Activated CD8-positive, alpha-beta memory T cell treated with anti-CD3 and anti-CD28 coated beads for 36 hours (primary cell): ENCODE results near the gene SLC7A7. TPM values are rescaled to one million over a fixed set of nuclear protein-coding genes. Genes with fewer than 3 reads are reported as not detected.
"Not testable (repeated sequence)": the region's sequence is repeated elsewhere in the genome, so short reads cannot be mapped to it uniquely, and the experiment has no call there.

ENCODE experiments used
- CTCF ChIA-PET: fragments of 350-600 bp; sonication (Branson Sonifier 250); formaldehyde crosslinking; loops from one replicate; lab custom pipeline; 2021; ENCODE audit warnings: antibody characterized with exemption; lab: Charles Lee
- POLR2A ChIA-PET: fragments of 350-600 bp; sonication (Branson Sonifier 250); formaldehyde crosslinking; loops from one replicate; lab custom pipeline; 2021; ENCODE audit warnings: antibody characterized with exemption; lab: Charles Lee
- total RNA-seq, 2 experiments: library from RNA; stranded (reverse); gene quantifications; one replicate each; pipeline ENCODE4 v1.2.3, GENCODE V29; 2021

SLC7A7 gene
- total RNA-seq, 2 experiments from 2014 or later, result 0.21 to 0.38 TPM

DNA sequence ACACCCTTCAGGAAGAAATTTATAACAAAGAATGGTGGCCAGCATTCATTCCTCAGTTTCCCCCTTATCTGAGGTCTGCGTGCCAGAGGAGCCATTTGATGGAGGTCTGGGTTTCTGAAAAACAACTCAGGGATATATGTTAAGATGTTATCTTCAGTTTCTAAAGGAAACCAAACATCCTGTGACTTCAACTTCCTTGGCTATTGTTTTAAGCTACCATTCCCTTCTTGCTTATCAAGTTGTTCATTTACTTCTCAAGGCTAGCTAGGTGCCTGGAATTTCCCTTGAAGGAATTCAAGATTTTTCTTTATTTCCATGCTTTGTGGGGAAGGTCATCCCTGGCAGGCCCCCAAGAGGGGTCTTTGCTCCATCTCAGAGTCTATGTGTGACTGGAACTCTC, 75.8 kb downstream of the SLC7A7 start:
- ChIA-PET CTCF (no interaction called here), POLR2A (no interaction called here)

DNA sequence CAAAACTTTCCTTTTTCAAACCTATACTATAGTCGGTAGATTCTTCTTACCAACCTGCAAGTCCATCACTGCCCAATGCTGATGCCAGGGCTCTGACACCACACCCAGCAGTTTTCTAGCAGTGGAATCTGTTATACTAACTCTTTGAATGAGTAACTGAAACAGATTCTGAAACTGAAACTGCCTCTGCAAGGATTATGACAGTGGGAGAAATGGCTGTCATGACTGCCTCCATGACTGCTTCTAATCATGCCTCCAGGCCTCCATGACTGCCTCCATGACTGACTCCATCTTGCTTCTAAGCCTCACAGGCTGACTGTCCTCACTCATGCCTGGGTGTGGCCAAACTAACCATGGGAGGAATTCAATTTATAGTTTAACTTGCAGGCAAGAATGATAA, 78.2 kb downstream of the SLC7A7 start:
- ChIA-PET CTCF (no interaction called here), POLR2A (no interaction called here)

DNA sequence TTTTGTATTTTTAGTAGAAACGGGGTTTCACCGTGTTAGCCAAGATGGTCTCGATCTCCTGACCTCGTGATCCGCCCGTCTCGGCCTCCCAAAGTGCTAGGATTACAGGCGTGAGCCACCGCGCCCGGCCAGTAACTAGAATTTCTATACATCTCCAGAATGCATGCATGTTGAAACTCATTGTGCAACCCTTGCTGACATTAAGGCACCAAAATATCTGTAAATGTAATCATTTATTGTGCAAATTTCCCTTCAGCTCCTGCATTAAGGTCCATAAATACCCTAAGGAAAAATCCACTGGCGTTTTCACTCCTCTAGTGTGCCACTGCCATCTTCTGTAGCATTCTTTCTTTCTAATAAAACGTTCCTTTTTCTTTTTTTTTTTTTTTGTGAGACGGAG, 78.9 kb downstream of the SLC7A7 start:
- CTCF ChIA-PET, result not testable (repeated sequence)

DNA sequence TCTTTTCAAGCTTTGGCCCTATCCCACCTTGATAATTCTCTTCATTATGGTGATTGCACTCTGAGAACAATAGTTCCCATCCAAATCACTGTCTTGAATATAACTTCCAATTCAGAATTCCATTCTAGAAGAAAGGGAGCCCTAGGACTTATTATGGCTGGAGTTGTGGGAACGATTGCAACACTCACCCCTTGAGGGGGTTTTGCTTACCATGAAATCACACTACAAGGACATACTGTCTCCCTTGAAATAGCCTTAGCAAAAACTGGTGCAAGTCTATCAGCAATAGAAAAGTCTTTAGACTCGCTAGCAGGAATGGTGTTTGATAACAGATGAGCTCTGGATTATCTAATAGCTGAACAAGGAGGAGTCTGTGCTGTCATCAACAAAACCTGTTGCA, 80.1 kb downstream of the SLC7A7 start:
- ChIA-PET POLR2A (no interaction called here), CTCF (interaction anchor here (0.6 kb wide), 1 partner anchor 179 kb away, joined by 3 read pairs; no protein-coding TSS in a partner anchor)

More for the DNA sequence above, 78.9 kb downstream of the SLC7A7 start:
- POLR2A ChIA-PET, result not testable (repeated sequence)

DNA sequence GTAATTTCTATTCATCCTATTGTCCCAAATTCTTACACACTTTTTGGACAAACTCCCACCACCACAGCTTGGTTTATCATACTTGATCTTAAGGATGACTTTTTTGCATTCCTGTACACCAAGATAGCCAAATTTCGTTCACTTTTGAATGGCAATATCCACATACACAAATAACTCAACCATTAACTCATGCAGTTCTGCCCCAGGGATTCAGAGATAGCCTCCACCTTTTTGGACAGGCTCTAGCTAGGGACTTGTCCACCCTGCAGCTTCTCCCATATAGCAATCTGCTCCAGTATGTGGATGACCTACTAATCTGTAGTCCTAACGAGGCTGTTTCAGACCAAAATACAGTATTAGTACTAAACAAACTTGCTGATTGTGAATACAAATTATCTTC, 81.4 kb downstream of the SLC7A7 start:
- POLR2A ChIA-PET, result no interaction called here
- CTCF ChIA-PET, result interaction anchor here (0.6 kb wide), 1 partner anchor 119 kb away, joined by 3 read pairs; no protein-coding TSS in a partner anchor

DNA sequence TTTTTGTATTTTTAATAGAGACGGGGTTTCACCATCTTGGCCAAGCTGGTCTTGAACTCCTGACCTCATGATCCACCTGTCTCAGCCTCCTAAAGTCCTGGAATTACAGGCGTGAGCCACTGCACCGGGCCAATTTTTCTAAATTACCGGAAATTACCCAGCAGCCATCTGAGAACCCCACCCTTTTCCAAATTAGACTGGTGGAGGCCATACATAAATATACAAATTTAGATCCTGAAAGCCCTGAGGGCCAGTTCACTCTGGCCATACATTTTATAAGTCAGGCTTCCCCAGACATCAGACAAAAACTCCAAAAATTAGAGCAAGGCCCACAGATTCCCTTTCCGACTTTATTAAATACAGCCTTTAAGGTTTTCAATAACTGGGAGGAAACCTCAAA, 83.2 kb downstream of the SLC7A7 start:
- POLR2A ChIA-PET, result not testable (repeated sequence)
- CTCF ChIA-PET, result interaction anchor here (0.7 kb wide), 1 partner anchor 840 kb away, joined by 3 read pairs; no protein-coding TSS in a partner anchor

DNA sequence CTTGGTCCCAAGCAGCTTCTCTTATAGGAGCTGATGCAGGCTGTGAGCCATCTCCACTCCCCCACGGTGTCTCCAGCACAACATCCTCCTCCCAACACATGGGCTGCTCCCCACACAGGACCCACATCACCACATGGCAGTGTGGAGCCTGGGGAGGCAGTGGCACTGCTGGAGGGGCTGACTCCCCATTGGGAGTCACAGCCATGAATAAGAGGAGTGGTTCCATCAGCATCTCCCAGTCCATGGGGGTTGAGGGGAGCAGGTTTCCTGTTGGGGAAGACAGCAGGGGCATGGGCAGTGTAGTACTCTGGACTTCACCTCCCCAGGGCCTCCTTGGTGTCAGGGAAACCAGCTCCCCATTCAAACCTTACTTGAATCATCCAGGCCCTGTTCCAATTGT, 89.2 kb downstream of the SLC7A7 start:
- POLR2A ChIA-PET, result interaction anchor here (0.6 kb wide), 1 partner anchor 13 kb away, joined by 3 read pairs; no protein-coding TSS in a partner anchor

DNA sequence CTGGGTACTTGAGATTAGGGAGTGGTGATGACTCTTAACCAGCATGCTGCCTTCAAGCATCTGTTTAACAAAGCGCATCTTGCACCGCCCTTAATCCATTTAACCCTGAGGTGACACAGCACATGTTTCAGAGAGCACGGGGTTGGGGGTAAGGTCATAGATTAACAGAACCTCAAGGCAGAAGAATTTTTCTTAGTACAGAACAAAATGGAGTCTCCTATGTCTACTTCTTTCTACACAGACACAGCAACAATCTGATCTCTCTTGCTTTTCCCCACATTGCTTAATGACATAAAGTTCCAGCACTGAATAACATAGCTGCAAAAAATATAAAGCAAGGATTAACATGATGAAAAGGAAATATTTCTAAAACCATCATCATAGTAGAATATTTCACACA, 89.9 kb downstream of the SLC7A7 start:
- POLR2A ChIA-PET, result not testable (repeated sequence)
- CTCF ChIA-PET, result interaction anchor here (0.6 kb wide), 1 partner anchor 80 kb away, joined by 3 read pairs; no protein-coding TSS in a partner anchor

More for the DNA sequence above, 89.2 kb downstream of the SLC7A7 start:
- CTCF ChIA-PET, result interaction anchor here (0.6 kb wide), 1 partner anchor 80 kb away, joined by 3 read pairs; no protein-coding TSS in a partner anchor

DNA sequence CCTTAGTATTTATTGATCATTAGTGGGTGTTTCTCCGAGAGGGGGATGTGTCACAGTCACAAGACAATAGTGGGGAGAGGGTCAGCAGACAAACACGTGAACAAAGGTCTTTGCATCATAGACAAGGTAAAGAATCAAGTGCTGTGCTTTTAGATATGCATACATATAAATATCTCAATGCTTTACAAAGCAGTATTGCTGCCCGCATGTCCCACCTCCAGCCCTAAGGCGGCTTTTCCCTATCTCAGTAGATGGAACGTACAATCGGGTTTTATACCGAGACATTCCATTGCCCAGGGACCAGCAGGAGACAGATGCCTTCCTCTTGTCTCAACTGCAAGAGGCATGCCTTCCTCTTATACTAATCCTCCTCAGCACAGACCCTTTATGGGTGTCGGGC, 90.4 kb downstream of the SLC7A7 start:
- CTCF ChIA-PET, POLR2A ChIA-PET: not testable (repeated sequence)

DNA sequence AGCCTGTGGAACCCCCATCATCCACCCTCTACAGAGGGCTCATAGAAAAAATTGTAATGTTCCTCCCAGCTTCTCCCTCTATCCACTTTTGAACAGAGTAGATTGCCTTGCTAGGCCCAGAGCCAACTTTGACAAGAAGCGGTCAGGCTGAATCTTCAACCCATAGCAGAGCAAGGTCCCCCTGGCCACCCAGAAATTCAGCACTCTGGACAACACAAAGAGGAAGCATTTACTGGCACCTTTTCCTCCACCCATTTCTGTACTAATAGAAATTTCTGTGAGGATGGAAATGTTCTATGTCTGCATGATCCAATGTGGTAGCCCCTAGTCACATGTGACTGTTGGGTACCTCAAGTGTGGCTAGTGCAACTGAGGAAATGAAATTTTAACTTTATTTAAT, 91.4 kb downstream of the SLC7A7 start:
- POLR2A ChIA-PET, result no interaction called here
- CTCF ChIA-PET, result interaction anchor here (0.9 kb wide), 1 partner anchor 129 kb away, joined by 3 read pairs; no protein-coding TSS in a partner anchor

Other genes starting within 250 kb of the SLC7A7 start
- 100 to 1,000 TPM; 292 to 295 TPM for gene DAD1, start 226.2 kb downstream of the SLC7A7 start, total RNA-seq
- 1 to 10 TPM; 8.1 to 9.2 TPM for gene ABHD4, start 217.1 kb downstream of the SLC7A7 start, total RNA-seq
- not detected for gene OR6J1, start 171.1 kb downstream of the SLC7A7 start, total RNA-seq
- gene OXA1L, start 48.7 kb downstream of the SLC7A7 start, total RNA-seq, result 100 to 1,000 TPM; 122 to 123 TPM
- 100 to 1,000 TPM; 170 to 179 TPM for gene MRPL52, start 14.5 kb upstream of the SLC7A7 start, total RNA-seq
- 1 to 10 TPM in 1 of 2 experiments, under 1 TPM in 1; 0.76 to 1.8 TPM for gene MMP14, start 21.1 kb upstream of the SLC7A7 start, total RNA-seq
- 10 to 100 TPM; 28.1 to 28.5 TPM for gene LRP10, start 56.3 kb upstream of the SLC7A7 start, total RNA-seq
- under 1 TPM in 1 of 2 experiments, not detected in 1; 0.11 TPM for gene REM2, start 67.8 kb upstream of the SLC7A7 start, total RNA-seq
- 10 to 100 TPM; 69.7 to 72.1 TPM for gene RBM23, start 103.7 kb upstream of the SLC7A7 start, total RNA-seq
- gene PRMT5, start 113.9 kb upstream of the SLC7A7 start, total RNA-seq, result 100 to 1,000 TPM; 204 to 205 TPM
- gene HAUS4, start 141.7 kb upstream of the SLC7A7 start, total RNA-seq, result 10 to 100 TPM; 46.5 to 49.2 TPM
- 1 to 10 TPM in 1 of 2 experiments, under 1 TPM in 1; 0.96 to 1.2 TPM for gene AJUBA, start 167.1 kb upstream of the SLC7A7 start, total RNA-seq
- gene C14orf93, start 194.7 kb upstream of the SLC7A7 start, total RNA-seq, result 1 to 10 TPM; 7.0 to 8.9 TPM
- gene PSMB5, start 219.5 kb upstream of the SLC7A7 start, total RNA-seq, result 100 to 1,000 TPM; 176 to 182 TPM
- not detected for gene PSMB11, start 226.8 kb upstream of the SLC7A7 start, total RNA-seq
- under 1 TPM; 0.53 to 0.82 TPM for gene CDH24, start 242.1 kb upstream of the SLC7A7 start, total RNA-seq